ENCODE data around the gene FARP2. TPM values are rescaled to one million over a fixed set of nuclear protein-coding genes. Genes with fewer than 3 reads are reported as not detected.

Gene FARP2
- polyA plus RNA-seq, 1 of the 3 experiments (the other 2 are of a cell fraction): 11.5 TPM

GRCh38 chr2:241479026-241479898 is 123.2 kb downstream of the FARP2 start:
- no peak for TF ChIP-seq TAF1 (IDR thresholded peaks at IDR 0.05; ENCODE audit: borderline replicate concordance, low read depth, low read length)
- no peak for TF ChIP-seq RXRA (IDR thresholded peaks at IDR 0.05; ENCODE audit: borderline replicate concordance, low read depth)
- no peak for TF ChIP-seq NRF1 (IDR thresholded peaks at IDR 0.05; ENCODE audit: low read depth, low read length)
- TF ChIP-seq REST (IDR thresholded peaks at IDR 0.05; ENCODE audit: low read depth, low read length): no peak
- no peak for TF ChIP-seq YY1 (IDR thresholded peaks at IDR 0.05; ENCODE audit: low read depth)
- TF ChIP-seq MEF2A (IDR thresholded peaks at IDR 0.05; ENCODE audit: borderline replicate concordance, low read depth): no peak
- TF ChIP-seq POLR2AphosphoS5 (IDR thresholded peaks at IDR 0.05; ENCODE audit: low read depth, low read length): no peak
- TF ChIP-seq FOSL2 (IDR thresholded peaks at IDR 0.05; ENCODE audit: borderline replicate concordance, low read depth): no peak
- no peak for TF ChIP-seq NFIC (IDR thresholded peaks at IDR 0.05; ENCODE audit: borderline replicate concordance)
- no peak for TF ChIP-seq FOXM1 (IDR thresholded peaks at IDR 0.05; ENCODE audit: low read depth)
- TF ChIP-seq RFX5 (IDR thresholded peaks at IDR 0.05; ENCODE audit: low read length): no peak
- TF ChIP-seq MXI1 (IDR thresholded peaks at IDR 0.05; ENCODE audit: low read depth, low read length): no peak
- no peak for TF ChIP-seq PBX3 (IDR thresholded peaks at IDR 0.05)
- no peak for TF ChIP-seq ZBTB33 (IDR thresholded peaks at IDR 0.05; ENCODE audit: borderline replicate concordance, low read depth)
- no peak for TF ChIP-seq RCOR1 (IDR thresholded peaks at IDR 0.05; ENCODE audit: low read length)
- H4K20me1 ChIP-seq (ENCODE audit: insufficient read depth): no peaks in the 10 kb centered on the region
- ChIA-PET CTCF (interaction anchor here (0.7 to 1.1 kb wide), 2 partner anchors 16 to 93 kb away, joined by 3 read pairs; no protein-coding TSS in a partner anchor), POLR2A (no interaction called here)
- no peaks in the 10 kb centered on the region for H3K9me3 ChIP-seq
- DNase-seq: no peak
- no peak overlapping the region for H3K9ac ChIP-seq
- peaks cover 0 to 4% of the 10 kb centered on the region in 2 experiments for H3K36me3 ChIP-seq (replicated peaks in 1 of 2; ENCODE audit: control insufficient read depth in 1 of 2, insufficient read depth in 2 of 2, low read length in 1 of 2)
- no peaks in the 10 kb centered on the region for H3F3A ChIP-seq (replicated peaks; ENCODE audit: insufficient read depth)
- no peaks in the 10 kb centered on the region for H3K79me2 ChIP-seq (ENCODE audit: insufficient read depth)
- no peak overlapping the region for H3K4me3 ChIP-seq (ENCODE audit: low read depth in 2 of 2, low read length in 1 of 2)
- H3K27ac ChIP-seq (ENCODE audit: low read depth in 2 of 2, low read length in 1 of 2): no peak overlapping the region
- no peaks in the 10 kb centered on the region for H3K9me2 ChIP-seq
- H3K27me3 ChIP-seq (ENCODE audit: insufficient read depth): no peaks in the 10 kb centered on the region
- no peaks in the 10 kb centered on the region; a peak in 1 of 4 replicates for H3K4me1 ChIP-seq (ENCODE audit: control insufficient read depth in 1 of 2, insufficient read depth in 2 of 2, low read depth in 1 of 2, low read length in 1 of 2)
- H3K4me2 ChIP-seq: no peak overlapping the region
- 79% methylated on average over 7 of the region's 18 CpGs for WGBS (ENCODE audit: low lambda C conversion rate)
- no peak overlapping the region for H2AFZ ChIP-seq (ENCODE audit: low read depth)
